HCT116 (cell line): ENCODE data around the gene GLCE. TPM values are rescaled to one million over a fixed set of nuclear protein-coding genes. Genes with fewer than 3 reads are reported as not detected.

ENCODE experiments used
- ATAC-seq: fragments of 200-7000 bp; cut with Tn5 transposase; 2 replicates; pipeline ENCODE4 v1.9.1; 2020; ENCODE audit warnings: mild to moderate bottlenecking, moderate library complexity
- BruUV-seq: library from RNA; stranded (reverse); fragments of 400-500 nt; replicated peaks from 2 replicates; lab custom pipeline; 2021; lab: Mats Ljungman, UMichigan
- CTCF ChIA-PET: fragments of 300-600 bp; sonication (Branson Sonifier 250); formaldehyde crosslinking; loops from one replicate; lab custom pipeline; 2021; ENCODE audit warnings: antibody characterized with exemption; lab: Charles Lee
- POLR2A ChIA-PET: fragments of 300-600, 350-600 bp; sonication (Branson Sonifier 250); formaldehyde crosslinking; loops from one replicate; lab custom pipeline; 2021; ENCODE audit warnings: antibody characterized with exemption; lab: Charles Lee
- RAD21 ChIA-PET, 2 experiments: fragments of 300-600 bp; sonication (Branson Sonifier 250); formaldehyde crosslinking; loops; one replicate each; lab custom pipeline; 2023; ENCODE audit warnings: low total read pairs in 2 of 2; ENCODE audit not compliant: uncharacterized antibody in 2 of 2, unreplicated experiment in 2 of 2, low non-redundant PET in 1 of 2; lab: Charles Lee
- DNase-seq: peaks from one replicate; pipeline ENCODE4 v3.0.0-alpha.2; 2010; ENCODE audit warnings: low read depth, low spot score
- H2AFZ ChIP-seq: fragments of 200-600 bp; shearing (Covaris generic), sonication (generic); 2 replicates; pipeline ENCODE4 v1.6.1; 2017; ENCODE audit warnings: low read depth, mixed run types, mixed read lengths, antibody characterized with exemption, low read length; ENCODE audit not compliant: poor library complexity, severe bottlenecking
- H3K27ac ChIP-seq: 2 replicates; pipeline ENCODE4 v1.5.1; 2012; ENCODE audit warnings: low read depth, low read length
- H3K27me3 ChIP-seq: fragments of 200-600 bp; sonication (generic); 2 replicates; pipeline ENCODE4 v1.6.1; 2016; ENCODE audit warnings: mixed run types, low read length, mixed read lengths; ENCODE audit not compliant: insufficient read depth
- H3K36me3 ChIP-seq, 2 experiments: fragments of 200-500 bp in 1 of 2; fragments of 200-600 bp in 1 of 2; sonication (Bioruptor generic) in 1 of 2; sonication (generic) in 1 of 2; 2 replicates each; pipeline versions ENCODE4 v1.5.1 to v1.6.1; 2014 to 2016; ENCODE audit warnings: low read length in 2 of 2, inconsistent platforms in 1 of 2, mixed read lengths in 1 of 2, mixed run types in 1 of 2; ENCODE audit not compliant: insufficient read depth in 2 of 2, control insufficient read depth in 1 of 2
- H3K4me1 ChIP-seq, 2 experiments: fragments of 200-600 bp in 1 of 2; sonication (generic) in 1 of 2; 2 replicates each; pipeline versions ENCODE4 v1.5.1 to v1.6.1; 2012 to 2017; ENCODE audit warnings: low read length in 2 of 2, inconsistent platforms in 1 of 2, mild to moderate bottlenecking in 1 of 2, mixed read lengths in 1 of 2, mixed run types in 1 of 2, moderate library complexity in 1 of 2; ENCODE audit not compliant: insufficient read depth in 2 of 2, control insufficient read depth in 1 of 2
- H3K4me2 ChIP-seq: fragments of 200-600 bp; sonication (generic); 2 replicates; pipeline ENCODE4 v1.6.1; 2017; ENCODE audit warnings: mixed run types, low read length, mixed read lengths
- H3K4me3 ChIP-seq, 2 experiments: fragments of 200-600 bp in 1 of 2; sonication (generic) in 1 of 2; replicated peaks in 1 of 2; 2 replicates each; pipeline ENCODE4 v1.5.1; 2011 to 2016; ENCODE audit warnings: low read length in 2 of 2, control low read depth in 1 of 2, low read depth in 1 of 2, mild to moderate bottlenecking in 1 of 2, mixed read lengths in 1 of 2, mixed run types in 1 of 2
- H3K79me2 ChIP-seq: fragments of 200-600 bp; sonication (generic); 2 replicates; pipeline ENCODE4 v1.6.1; 2017; ENCODE audit warnings: mild to moderate bottlenecking, mixed run types, low read length, moderate library complexity, mixed read lengths; ENCODE audit not compliant: insufficient read depth
- H3K9ac ChIP-seq: fragments of 200-600 bp; sonication (generic); 2 replicates; pipeline ENCODE4 v1.6.1; 2016; ENCODE audit warnings: low read length, mixed read lengths
- H3K9me2 ChIP-seq: fragments of 200-600 bp; sonication (generic), shearing (Covaris generic); 2 replicates; pipeline ENCODE4 v1.6.1; 2017; ENCODE audit warnings: mixed run types, mild to moderate bottlenecking, moderate library complexity; ENCODE audit not compliant: insufficient read depth
- H3K9me3 ChIP-seq, 2 experiments: fragments of 200-500 bp in 1 of 2; fragments of 200-600 bp in 1 of 2; sonication (Bioruptor generic) in 1 of 2; sonication (generic) in 1 of 2; 2 replicates each; pipeline ENCODE4 v1.6.1; 2014 to 2017; ENCODE audit warnings: low read length in 2 of 2, mixed read lengths in 2 of 2, inconsistent platforms in 1 of 2, low read depth in 1 of 2, mild to moderate bottlenecking in 1 of 2, mixed run types in 1 of 2, moderate library complexity in 1 of 2; ENCODE audit not compliant: control insufficient read depth in 1 of 2, insufficient read depth in 1 of 2
- H4K20me1 ChIP-seq: fragments of 200-600 bp; sonication (generic), shearing (Covaris generic); 2 replicates; pipeline ENCODE4 v1.6.1; 2017; ENCODE audit warnings: mixed run types, mild to moderate bottlenecking, moderate library complexity; ENCODE audit not compliant: insufficient read depth
- CBX3 ChIP-seq: IDR thresholded peaks from 2 replicates; pipeline ENCODE4 v1.6.1; 2012; ENCODE audit warnings: low read depth
- EGR1 ChIP-seq: IDR thresholded peaks from 2 replicates; pipeline ENCODE4 v1.6.1; 2012; ENCODE audit warnings: low read depth
- ELF1 ChIP-seq: IDR thresholded peaks from 2 replicates; pipeline ENCODE4 v1.6.1; 2012; ENCODE audit warnings: low read depth, borderline replicate concordance
- FOSL1 ChIP-seq: IDR thresholded peaks from 2 replicates; pipeline ENCODE4 v1.6.1; 2012; ENCODE audit warnings: low read depth
- POLR2A ChIP-seq: IDR thresholded peaks from 2 replicates; pipeline ENCODE4 v1.7.0; 2011; ENCODE audit warnings: borderline replicate concordance; ENCODE audit not compliant: insufficient read depth, insufficient read length; ENCODE audit errors: extremely low read depth
- POLR2AphosphoS5 ChIP-seq: IDR thresholded peaks from 2 replicates; pipeline ENCODE4 v1.6.1; 2011; ENCODE audit warnings: mild to moderate bottlenecking, low read depth, low read length, moderate library complexity
- SP1 ChIP-seq: IDR thresholded peaks from 2 replicates; pipeline ENCODE4 v1.6.1; 2012; ENCODE audit warnings: low read depth
- SRF ChIP-seq: IDR thresholded peaks from 2 replicates; pipeline ENCODE4 v1.6.1; 2012; ENCODE audit warnings: low read depth
- TCF7L2 ChIP-seq: IDR thresholded peaks from 2 replicates; pipeline ENCODE4 v1.7.0; 2011; ENCODE audit warnings: borderline replicate concordance, inconsistent platforms; ENCODE audit not compliant: insufficient read depth, insufficient read length; ENCODE audit errors: extremely low read depth
- YY1 ChIP-seq: IDR thresholded peaks from 2 replicates; pipeline ENCODE4 v1.6.1; 2011; ENCODE audit warnings: low read length, low read depth, moderate library complexity, mild to moderate bottlenecking; ENCODE audit not compliant: insufficient replicate concordance; ENCODE audit errors: extremely low read depth
- ZFX ChIP-seq: fragments of 450-650 bp; IDR thresholded peaks from 2 replicates; pipeline ENCODE4 v1.6.1; 2017
- ZNF274 ChIP-seq: fragments of 200-500 bp; sonication (Bioruptor generic); IDR thresholded peaks from 2 replicates; pipeline ENCODE4 v1.6.1; 2014; ENCODE audit warnings: mild to moderate bottlenecking, low read depth, low read length, inconsistent platforms
- intact Hi-C: fragments of 100-400 bp; cut with micrococcal nuclease; formaldehyde crosslinking; loops from 2 replicates; pipeline ENCODE4 v1.10.0; 2022
- total RNA-seq: library from RNA; stranded (reverse); gene quantifications from one replicate; pipeline ENCODE4 v1.2.1, GENCODE V29; 2021; ENCODE audit not compliant: unreplicated experiment
- TF ChIP-seq, protein P1 (sequence below): IDR thresholded peaks from 2 replicates; pipeline ENCODE4 v1.6.1; 2012; ENCODE audit warnings: low read depth
- TF ChIP-seq, protein P2 (sequence below): IDR thresholded peaks from 2 replicates; pipeline ENCODE4 v1.6.1; 2012
- TF ChIP-seq, protein P3 (sequence below): IDR thresholded peaks from 2 replicates; pipeline ENCODE4 v1.6.1; 2011; ENCODE audit warnings: mild to moderate bottlenecking, low read length, moderate library complexity; ENCODE audit not compliant: insufficient replicate concordance; ENCODE audit errors: extremely low read depth
- TF ChIP-seq, protein P4 (sequence below): IDR thresholded peaks from 2 replicates; pipeline ENCODE4 v1.6.1; 2012
- TF ChIP-seq, protein P5 (sequence below), 3 experiments: fragments of 200-600 bp in 1 of 3; sonication (generic) in 1 of 3; IDR thresholded peaks in 2 of 3; conservative IDR thresholded peaks in 1 of 3; 2 replicates each; pipeline ENCODE4 v1.5.1; 2012 to 2017; ENCODE audit warnings: low read depth in 2 of 3, low read length in 2 of 3, antibody characterized with exemption in 1 of 3, borderline replicate concordance in 1 of 3, control low read depth in 1 of 3, mild to moderate bottlenecking in 1 of 3, mixed read lengths in 1 of 3, mixed run types in 1 of 3, moderate library complexity in 1 of 3; ENCODE audit not compliant: insufficient read depth in 1 of 3

Gene GLCE
- total RNA-seq, 1 experiment from 2014 or later: 22.2 TPM

DNA sequence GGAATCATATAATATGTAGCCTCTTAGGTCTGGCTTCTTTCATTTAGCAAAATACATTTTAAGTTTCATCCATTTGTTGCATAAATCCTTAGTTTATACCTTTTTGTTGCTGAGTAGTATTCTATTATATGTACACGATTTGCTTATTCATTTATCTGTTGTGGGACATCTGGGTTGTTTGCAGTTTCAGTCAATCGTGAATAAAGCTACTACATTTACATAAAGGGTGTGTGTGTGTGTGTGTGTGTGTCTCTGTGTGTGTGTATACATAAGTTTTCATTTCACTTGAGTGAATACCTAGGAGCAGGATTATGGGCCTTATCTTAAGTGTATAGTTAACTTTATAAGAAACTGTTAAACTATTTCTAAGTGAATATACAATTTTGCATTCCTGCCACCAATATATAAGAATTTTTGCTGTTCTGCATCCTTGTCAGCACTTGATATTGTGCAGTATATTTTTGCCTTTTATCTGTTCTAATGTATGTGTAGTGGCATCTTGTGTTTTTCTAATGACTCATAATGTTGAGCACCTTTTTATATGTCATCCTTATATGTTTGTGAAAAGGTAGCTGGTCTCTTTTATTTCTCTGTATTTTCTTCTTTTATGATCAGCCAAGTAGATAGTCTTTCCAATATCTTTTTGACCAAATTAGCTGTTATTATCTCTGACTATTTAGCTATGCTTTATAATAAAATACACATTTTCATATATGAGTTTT lies 55.0 kb downstream of the GLCE start (continued):
- TF ChIP-seq POLR2AphosphoS5 (no peak), ZFX (no peak), SP1 (no peak)

DNA sequence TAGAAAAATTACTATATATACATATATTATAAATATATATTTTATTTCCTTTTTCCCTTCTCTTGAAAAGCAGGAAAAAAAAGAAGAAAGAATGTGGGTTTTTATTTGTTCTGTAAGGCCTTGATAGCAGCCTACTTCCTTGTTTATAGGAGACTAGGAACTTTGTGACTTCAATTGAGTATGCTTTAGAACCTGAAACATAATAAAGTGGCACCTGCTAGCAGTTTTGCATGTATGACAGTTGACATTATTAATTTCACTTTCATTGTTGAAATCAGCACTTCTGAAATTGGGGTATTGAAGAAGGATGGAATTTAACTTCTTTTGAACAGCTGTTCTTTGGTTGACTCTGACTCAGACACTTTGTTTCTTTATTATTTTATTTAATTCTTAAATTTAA lies 56.9 kb downstream of the GLCE start:
- no peak overlapping the region for H3K4me2 ChIP-seq
- H3K9me2 ChIP-seq: no peaks in the 10 kb centered on the region
- ATAC-seq: no peak
- BruUV-seq: no TSS peak
- no peak overlapping the region for H3K9ac ChIP-seq
- no peak for DNase-seq
- ChIA-PET CTCF (no interaction called here), RAD21 (no interaction called here), POLR2A (no interaction called here)
- H4K20me1 ChIP-seq: no peaks in the 10 kb centered on the region
- H2AFZ ChIP-seq: no peak overlapping the region
- intact Hi-C loops: no loop called here
- H3K36me3 ChIP-seq: no peaks in the 10 kb centered on the region
- H3K9me3 ChIP-seq: peaks cover 3% of the 10 kb centered on the region in 2 experiments; a peak in 2 of 4 replicates
- H3K4me3 ChIP-seq: no peak overlapping the region
- H3K4me1 ChIP-seq: no peaks in the 10 kb centered on the region
- H3K27ac ChIP-seq: no peak overlapping the region
- H3K79me2 ChIP-seq: no peaks in the 10 kb centered on the region
- no peaks in the 10 kb centered on the region for H3K27me3 ChIP-seq
- TF ChIP-seq, protein P1, sequence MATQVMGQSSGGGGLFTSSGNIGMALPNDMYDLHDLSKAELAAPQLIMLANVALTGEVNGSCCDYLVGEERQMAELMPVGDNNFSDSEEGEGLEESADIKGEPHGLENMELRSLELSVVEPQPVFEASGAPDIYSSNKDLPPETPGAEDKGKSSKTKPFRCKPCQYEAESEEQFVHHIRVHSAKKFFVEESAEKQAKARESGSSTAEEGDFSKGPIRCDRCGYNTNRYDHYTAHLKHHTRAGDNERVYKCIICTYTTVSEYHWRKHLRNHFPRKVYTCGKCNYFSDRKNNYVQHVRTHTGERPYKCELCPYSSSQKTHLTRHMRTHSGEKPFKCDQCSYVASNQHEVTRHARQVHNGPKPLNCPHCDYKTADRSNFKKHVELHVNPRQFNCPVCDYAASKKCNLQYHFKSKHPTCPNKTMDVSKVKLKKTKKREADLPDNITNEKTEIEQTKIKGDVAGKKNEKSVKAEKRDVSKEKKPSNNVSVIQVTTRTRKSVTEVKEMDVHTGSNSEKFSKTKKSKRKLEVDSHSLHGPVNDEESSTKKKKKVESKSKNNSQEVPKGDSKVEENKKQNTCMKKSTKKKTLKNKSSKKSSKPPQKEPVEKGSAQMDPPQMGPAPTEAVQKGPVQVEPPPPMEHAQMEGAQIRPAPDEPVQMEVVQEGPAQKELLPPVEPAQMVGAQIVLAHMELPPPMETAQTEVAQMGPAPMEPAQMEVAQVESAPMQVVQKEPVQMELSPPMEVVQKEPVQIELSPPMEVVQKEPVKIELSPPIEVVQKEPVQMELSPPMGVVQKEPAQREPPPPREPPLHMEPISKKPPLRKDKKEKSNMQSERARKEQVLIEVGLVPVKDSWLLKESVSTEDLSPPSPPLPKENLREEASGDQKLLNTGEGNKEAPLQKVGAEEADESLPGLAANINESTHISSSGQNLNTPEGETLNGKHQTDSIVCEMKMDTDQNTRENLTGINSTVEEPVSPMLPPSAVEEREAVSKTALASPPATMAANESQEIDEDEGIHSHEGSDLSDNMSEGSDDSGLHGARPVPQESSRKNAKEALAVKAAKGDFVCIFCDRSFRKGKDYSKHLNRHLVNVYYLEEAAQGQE: no peak
- no peak for TF ChIP-seq SRF
- TF ChIP-seq ZNF274: no peak
- TF ChIP-seq, protein P2, sequence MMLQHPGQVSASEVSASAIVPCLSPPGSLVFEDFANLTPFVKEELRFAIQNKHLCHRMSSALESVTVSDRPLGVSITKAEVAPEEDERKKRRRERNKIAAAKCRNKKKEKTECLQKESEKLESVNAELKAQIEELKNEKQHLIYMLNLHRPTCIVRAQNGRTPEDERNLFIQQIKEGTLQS: no peak
- TF ChIP-seq TCF7L2: no peak
- TF ChIP-seq CBX3: no peak
- no peak for TF ChIP-seq SP1
- TF ChIP-seq ELF1: no peak
- no peak for TF ChIP-seq YY1
- no peak for TF ChIP-seq ZFX
- TF ChIP-seq, protein P3, sequence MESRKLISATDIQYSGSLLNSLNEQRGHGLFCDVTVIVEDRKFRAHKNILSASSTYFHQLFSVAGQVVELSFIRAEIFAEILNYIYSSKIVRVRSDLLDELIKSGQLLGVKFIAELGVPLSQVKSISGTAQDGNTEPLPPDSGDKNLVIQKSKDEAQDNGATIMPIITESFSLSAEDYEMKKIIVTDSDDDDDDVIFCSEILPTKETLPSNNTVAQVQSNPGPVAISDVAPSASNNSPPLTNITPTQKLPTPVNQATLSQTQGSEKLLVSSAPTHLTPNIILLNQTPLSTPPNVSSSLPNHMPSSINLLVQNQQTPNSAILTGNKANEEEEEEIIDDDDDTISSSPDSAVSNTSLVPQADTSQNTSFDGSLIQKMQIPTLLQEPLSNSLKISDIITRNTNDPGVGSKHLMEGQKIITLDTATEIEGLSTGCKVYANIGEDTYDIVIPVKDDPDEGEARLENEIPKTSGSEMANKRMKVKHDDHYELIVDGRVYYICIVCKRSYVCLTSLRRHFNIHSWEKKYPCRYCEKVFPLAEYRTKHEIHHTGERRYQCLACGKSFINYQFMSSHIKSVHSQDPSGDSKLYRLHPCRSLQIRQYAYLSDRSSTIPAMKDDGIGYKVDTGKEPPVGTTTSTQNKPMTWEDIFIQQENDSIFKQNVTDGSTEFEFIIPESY: no peak
- no peak for TF ChIP-seq POLR2AphosphoS5
- TF ChIP-seq, protein P4, sequence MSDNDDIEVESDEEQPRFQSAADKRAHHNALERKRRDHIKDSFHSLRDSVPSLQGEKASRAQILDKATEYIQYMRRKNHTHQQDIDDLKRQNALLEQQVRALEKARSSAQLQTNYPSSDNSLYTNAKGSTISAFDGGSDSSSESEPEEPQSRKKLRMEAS: no peak
- no peak for TF ChIP-seq POLR2A
- TF ChIP-seq FOSL1: no peak
- TF ChIP-seq EGR1: no peak
- TF ChIP-seq, protein P5, sequence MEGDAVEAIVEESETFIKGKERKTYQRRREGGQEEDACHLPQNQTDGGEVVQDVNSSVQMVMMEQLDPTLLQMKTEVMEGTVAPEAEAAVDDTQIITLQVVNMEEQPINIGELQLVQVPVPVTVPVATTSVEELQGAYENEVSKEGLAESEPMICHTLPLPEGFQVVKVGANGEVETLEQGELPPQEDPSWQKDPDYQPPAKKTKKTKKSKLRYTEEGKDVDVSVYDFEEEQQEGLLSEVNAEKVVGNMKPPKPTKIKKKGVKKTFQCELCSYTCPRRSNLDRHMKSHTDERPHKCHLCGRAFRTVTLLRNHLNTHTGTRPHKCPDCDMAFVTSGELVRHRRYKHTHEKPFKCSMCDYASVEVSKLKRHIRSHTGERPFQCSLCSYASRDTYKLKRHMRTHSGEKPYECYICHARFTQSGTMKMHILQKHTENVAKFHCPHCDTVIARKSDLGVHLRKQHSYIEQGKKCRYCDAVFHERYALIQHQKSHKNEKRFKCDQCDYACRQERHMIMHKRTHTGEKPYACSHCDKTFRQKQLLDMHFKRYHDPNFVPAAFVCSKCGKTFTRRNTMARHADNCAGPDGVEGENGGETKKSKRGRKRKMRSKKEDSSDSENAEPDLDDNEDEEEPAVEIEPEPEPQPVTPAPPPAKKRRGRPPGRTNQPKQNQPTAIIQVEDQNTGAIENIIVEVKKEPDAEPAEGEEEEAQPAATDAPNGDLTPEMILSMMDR (IDR thresholded peaks at IDR 0.05 in 2 of 3, conservative IDR thresholded peaks at IDR 0.05 in 1 of 3; ENCODE audit: borderline replicate concordance in 1 of 3, insufficient read depth in 1 of 3, low read depth in 2 of 3, low read length in 2 of 3): no peak
